GM18861 (cell line): ENCODE data around the gene MUC3A.
"Not testable (repeated sequence)": the region's sequence is repeated elsewhere in the genome, so short reads cannot be mapped to it uniquely, and the experiment has no call there.

ENCODE experiments used
- ATAC-seq: cut with Tn5 transposase; IDR thresholded peaks from one replicate; pipeline ENCODE4 v1.9.1; 2021; ENCODE audit not compliant: unreplicated experiment

Gene MUC3A

GRCh38 chr7:100969066-100969615, 19.8 kb downstream of the MUC3A start, which contains the start of gene MUC12:
MUC12 (plus strand) TSS chr7:100969565; CDS start chr7:100969623, 58 bp downstream.
- ATAC-seq: no peak

DNA sequence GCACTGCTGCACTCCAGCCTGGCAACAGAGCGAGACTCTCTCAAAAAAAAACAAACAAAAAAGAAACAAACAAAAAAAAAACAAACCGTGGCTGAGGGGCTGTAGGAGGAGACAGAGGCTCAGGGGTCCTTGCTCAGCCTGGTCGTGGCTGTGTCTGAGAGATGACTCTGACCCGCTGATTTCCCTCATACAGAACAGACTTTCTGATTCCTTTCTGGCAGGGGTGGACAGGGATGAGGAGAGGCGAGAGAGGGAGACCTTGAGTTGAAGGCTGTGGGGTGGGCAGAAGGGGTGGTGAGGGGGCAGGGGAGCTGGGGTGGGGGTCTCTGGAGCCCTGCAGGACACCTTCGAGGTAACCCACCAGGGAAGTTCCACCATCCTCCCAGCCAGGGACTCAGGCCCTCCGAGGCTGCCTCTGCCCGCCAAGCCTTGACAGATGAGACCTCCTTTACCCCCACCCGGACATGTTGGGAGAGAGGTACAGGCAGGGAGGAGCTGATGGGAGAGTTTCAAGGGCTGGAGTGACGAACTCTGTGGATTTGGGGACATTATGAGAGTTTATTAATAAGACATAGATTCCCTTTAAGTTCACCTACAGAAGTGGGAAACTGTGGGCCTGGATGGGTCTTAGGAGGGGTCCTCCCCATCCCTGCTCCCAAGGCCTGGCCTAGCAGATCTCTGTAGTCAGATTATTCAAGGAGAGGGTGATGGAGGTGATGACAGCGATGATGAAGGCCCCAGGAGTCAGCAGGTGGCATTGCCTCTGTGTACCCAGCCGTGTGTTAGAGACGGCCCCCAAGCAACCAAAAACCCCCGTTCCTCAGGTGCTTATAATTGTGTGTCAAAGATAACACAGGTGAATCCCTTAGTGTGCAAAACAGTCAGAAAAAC, 22.0 kb downstream of the MUC3A start:
- no peak for ATAC-seq

DNA sequence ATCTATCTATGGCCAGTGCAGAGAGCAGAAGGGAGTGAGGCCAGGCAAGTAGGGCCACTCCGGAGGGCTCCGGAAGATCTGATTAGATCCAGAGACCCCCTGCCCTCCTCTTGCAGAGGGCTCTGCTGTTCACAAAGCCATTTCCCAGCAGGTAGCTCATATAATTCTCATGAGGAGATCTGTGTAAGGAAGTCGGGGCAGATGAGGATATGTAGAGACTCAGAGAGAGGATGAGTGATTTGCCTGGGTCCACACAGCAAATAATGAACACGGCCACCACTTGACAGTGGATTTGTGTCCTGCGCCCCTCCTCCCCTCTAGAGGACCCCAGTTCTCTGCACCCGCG, 22.6 kb downstream of the MUC3A start:
- ATAC-seq: no peak

- no peak for ATAC-seq
Observed at GRCh38 chr7:100974021-100974420, 24.7 kb downstream of the MUC3A start.

GRCh38 chr7:100975371-100975821, 26.1 kb downstream of the MUC3A start:
- ATAC-seq: no peak

GRCh38 chr7:100978300-100978699, 29.0 kb downstream of the MUC3A start:
- no peak for ATAC-seq

- ATAC-seq: no peak
Observed at GRCh38 chr7:100983451-100984187, 34.3 kb downstream of the MUC3A start.

DNA sequence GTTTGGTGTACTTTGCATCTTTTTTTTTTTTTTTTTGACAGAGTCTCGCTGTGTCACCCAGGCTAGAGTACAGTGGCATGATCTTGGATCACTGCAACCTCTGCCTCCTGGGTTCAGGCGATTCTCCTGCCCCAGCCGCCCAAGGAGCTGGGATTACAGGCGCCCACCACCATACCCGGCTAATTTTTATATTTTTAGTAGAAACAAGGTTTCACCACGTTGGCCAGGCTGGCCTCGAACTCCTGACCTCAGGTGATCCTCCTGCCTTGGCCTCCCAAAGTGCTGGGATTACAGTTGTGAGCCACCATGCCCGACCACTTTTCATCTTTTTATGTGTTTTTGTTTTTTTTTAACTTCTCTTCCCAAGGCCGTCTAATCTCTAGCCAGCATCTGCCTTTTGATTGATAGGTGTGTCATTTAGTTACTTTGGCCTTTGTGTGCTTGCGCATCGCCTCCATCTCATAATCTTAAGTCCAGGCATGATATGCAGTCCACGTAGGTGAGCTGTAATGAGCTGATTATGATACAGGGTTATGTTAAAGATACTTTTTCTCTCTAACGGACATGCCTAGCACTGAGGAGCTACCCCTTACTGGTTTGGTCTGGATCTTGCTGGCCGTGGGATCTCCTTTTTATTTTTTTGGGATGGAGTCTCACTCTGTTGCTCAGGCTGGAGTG, 35.0 kb downstream of the MUC3A start:
- not testable (repeated sequence) for ATAC-seq

DNA sequence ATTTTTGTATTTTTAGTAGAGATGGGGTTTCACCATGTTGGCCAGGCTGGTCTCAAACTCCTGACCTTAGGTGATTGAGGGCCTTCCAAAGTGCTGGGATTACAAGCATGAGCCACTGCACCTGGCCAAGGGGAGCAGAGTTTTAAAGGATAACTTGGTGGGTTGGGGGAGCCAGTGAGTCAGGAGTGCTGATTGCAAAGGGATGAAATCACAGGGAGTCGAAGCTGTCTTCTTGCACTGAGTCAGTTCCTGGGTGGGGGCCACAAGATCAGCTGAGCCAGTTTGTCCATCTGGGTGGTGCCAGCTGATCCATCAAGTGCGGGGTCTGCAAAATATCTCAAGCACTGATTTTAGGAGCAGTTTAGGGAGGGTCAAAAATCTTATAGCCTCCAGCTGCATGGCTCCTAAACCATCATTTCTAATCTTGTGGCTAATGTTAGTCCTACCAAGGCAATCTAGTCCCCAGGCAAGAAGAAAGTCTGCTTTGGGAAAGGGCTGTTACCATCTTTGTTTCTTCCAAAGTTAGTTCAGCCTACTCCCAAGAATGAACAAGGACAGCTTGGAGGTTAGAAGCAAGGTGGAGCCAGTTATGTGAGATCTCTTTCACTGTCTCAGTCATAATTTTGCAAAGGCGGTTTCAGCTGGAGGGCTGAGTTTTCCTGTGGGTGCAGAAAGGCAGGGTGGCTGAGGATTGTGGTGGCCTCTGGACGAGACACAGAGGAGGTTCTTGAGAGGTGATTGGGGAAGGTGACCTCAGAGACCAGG, 35.9 kb downstream of the MUC3A start:
- not testable (repeated sequence) for ATAC-seq

- ATAC-seq: no peak
Observed at GRCh38 chr7:100991631-100992030, 42.3 kb downstream of the MUC3A start.

GRCh38 chr7:100992280-100992679, 42.9 kb downstream of the MUC3A start:
- ATAC-seq: not testable (repeated sequence)

DNA sequence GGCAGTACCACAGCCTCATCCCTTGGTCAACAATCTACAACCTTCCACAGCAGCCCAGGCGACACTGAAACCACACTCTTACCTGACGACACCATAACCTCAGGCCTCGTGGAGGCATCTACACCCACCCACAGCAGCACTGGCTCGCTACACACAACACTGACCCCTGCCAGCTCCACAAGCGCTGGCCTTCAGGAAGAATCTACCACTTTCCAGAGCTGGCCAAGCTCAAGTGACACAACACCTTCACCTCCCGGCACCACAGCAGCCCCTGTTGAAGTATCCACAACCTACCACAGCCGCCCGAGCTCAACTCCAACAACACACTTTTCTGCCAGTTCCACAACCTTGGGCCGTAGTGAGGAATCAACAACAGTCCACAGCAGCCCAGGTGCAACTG, 45.3 kb downstream of the MUC3A start:
- ATAC-seq: not testable (repeated sequence)

GRCh38 chr7:100998530-100998929, 49.2 kb downstream of the MUC3A start:
- ATAC-seq: not testable (repeated sequence)

DNA sequence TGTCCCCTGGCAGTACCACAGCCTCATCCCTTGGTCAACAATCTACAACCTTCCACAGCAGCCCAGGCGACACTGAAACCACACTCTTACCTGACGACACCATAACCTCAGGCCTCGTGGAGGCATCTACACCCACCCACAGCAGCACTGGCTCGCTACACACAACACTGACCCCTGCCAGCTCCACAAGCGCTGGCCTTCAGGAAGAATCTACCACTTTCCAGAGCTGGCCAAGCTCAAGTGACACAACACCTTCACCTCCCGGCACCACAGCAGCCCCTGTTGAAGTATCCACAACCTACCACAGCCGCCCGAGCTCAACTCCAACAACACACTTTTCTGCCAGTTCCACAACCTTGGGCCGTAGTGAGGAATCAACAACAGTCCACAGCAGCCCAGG, 50.0 kb downstream of the MUC3A start:
- ATAC-seq: not testable (repeated sequence)

DNA sequence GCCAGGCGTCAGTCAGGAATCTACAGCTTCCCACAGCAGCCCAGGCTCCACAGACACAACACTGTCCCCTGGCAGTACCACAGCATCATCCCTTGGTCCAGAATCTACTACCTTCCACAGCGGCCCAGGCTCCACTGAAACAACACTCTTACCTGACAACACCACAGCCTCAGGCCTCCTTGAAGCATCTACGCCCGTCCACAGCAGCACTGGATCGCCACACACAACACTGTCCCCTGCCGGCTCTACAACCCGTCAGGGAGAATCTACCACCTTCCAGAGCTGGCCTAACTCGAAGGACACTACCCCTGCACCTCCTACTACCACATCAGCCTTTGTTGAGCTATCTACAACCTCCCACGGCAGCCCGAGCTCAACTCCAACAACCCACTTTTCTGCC, 50.7 kb downstream of the MUC3A start:
- ATAC-seq: not testable (repeated sequence)

GRCh38 chr7:101002333-101002732, 53.0 kb downstream of the MUC3A start:
- ATAC-seq: not testable (repeated sequence)

- ATAC-seq: not testable (repeated sequence)
Observed at GRCh38 chr7:101007361-101007760, 58.0 kb downstream of the MUC3A start.

DNA sequence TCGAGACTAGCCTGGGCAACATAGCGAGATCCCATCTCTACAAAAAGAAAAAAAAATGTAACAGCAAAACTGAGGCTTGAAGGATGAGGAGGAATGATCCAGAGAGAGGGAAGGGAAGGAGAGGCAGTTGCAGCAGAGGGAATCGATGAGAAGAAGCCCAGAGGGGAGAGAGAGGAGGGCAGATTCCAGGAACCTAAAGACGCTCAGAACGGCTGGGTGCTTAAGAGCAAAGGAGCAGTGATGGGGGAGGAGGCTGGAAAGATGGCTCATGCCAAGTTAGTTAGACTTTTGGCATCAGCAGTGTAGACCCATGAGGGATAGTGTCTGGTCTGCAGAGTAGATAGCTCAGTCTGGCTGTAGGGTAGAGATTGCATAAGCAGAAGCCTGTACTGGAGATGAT, 60.3 kb downstream of the MUC3A start:
- no peak for ATAC-seq

DNA sequence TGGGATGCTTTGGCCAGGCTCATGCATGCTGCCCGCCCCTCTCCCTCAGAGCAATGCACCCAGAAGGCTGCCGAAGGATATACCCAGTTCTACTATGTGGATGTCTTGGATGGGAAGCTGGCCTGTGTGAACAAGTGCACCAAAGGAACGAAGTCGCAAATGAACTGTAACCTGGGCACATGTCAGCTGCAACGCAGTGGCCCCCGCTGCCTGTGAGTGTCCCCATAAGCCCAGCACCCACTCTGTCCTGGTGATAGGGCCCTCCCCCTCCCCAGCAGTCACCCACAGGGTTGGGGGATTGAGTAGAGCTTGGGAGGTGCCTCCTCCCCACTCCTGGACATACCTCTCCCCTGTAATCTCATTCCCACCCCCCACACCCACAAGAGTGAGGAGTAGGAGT, 63.6 kb downstream of the MUC3A start:
- no peak for ATAC-seq

DNA sequence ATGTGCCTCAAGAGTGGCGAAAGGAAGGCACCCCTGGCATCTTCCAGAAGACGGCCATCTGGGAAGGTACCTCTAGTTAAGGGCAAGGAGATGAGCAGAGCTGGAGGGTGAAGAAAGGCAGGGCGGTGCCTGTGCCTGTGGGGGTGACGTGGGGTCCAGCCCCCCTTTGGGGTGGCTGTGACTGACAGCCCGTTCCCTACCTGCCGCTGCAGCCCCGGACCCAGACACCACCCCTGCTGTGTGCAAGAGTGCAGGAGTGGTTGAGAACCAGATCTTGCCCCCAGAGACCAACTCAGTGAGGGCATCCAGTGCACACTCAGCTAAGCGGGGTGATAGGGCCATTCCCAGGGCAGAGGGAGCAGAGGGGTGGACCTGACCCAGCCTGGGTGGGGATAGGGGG, 66.3 kb downstream of the MUC3A start:
- no peak for ATAC-seq
